ENCODE measurements around the gene HCK. TPM values are rescaled to one million over a fixed set of nuclear protein-coding genes. Genes with fewer than 3 reads are reported as not detected.

The HCK gene
- total RNA-seq, 4 donors from 2014 or later, result 8.0 to 56.1 (median 10.5) TPM

DNA sequence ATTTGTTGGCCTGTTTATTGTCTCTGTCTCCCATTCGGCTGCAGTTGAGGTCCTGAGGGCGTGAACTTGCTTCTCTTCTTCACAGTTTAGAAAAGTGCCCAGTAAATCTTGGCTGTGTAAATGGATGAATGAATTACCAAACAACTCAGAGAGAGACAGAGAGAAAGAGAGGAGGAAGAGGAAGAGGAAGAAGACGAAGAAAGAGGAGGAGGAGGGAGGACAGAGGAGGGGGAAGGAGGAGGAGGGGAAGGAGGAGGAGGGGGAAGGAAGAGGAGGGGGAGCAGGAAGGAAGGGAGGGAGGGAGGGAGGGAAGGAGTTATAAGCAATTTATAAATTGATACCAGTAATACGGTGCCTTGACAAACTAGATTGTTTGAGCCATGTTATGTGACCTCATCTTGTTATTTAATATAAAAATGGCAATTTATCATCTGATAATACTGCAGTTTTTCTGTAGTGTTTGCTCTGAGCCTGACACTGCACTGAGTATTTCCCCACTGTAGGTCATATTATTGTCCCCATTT lies 18.7 kb downstream of the HCK start:
- Histone ChIP-seq H3K4me3 (no peak overlapping the region), H3K36me3 (no peaks in the 10 kb centered on the region), H3K9me3 (no peaks in the 10 kb centered on the region), H3K4me1 (no peaks in the 10 kb centered on the region), H3K27ac (no peak overlapping the region), H3K27me3 (no peaks in the 10 kb centered on the region)
- no peak for DNase-seq
- TF ChIP-seq POLR2A (IDR thresholded peaks at IDR 0.05), result no peak
- no peak for TF ChIP-seq CTCF (IDR thresholded peaks at IDR 0.05)

- Histone ChIP-seq H3K27ac (no peak overlapping the region), H3K36me3 (no peaks in the 10 kb centered on the region), H3K9me3 (no peaks in the 10 kb centered on the region), H3K4me3 (no peak overlapping the region), H3K4me1 (no peaks in the 10 kb centered on the region), H3K27me3 (no peaks in the 10 kb centered on the region)
- no peak for DNase-seq
- no peak for TF ChIP-seq POLR2A (IDR thresholded peaks at IDR 0.05)
- no peak for TF ChIP-seq CTCF (IDR thresholded peaks at IDR 0.05)
Measured at GRCh38 chr20:32071395-32072167, 19.5 kb downstream of the HCK start.

- Histone ChIP-seq H3K27ac (no peak overlapping the region), H3K36me3 (no peaks in the 10 kb centered on the region), H3K27me3 (no peaks in the 10 kb centered on the region), H3K9me3 (no peaks in the 10 kb centered on the region), H3K4me1 (no peaks in the 10 kb centered on the region), H3K4me3 (no peak overlapping the region)
- TF ChIP-seq POLR2A (IDR thresholded peaks at IDR 0.05), result no peak
- TF ChIP-seq CTCF (IDR thresholded peaks at IDR 0.05), result no peak
- no peak for DNase-seq
Measured at GRCh38 chr20:32072168-32072750, 20.2 kb downstream of the HCK start.

DNA sequence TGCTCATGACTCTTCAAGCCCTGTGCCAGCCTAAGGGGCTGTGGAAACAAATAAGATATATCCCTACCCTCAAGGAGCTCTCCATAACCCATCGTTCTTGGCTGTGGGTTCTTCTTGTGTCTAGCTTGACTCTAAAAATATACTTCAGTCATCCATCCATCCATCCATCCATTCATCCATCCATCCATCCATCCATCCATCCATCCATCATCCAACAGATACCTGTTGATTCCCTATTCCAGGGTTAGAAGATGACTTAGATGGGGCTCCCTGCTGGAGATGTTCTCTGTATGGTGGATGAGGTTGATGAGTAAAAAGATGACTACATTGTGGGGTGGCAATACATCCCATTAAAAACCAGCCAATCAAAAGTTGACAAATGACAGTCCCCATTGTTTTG lies 23.5 kb downstream of the HCK start:
- no peaks in the 10 kb centered on the region for H3K36me3 ChIP-seq
- no peak for DNase-seq
- H3K27me3 ChIP-seq, result no peaks in the 10 kb centered on the region
- H3K4me3 ChIP-seq, result no peak overlapping the region
- TF ChIP-seq CTCF (IDR thresholded peaks at IDR 0.05) (no peak), POLR2A (IDR thresholded peaks at IDR 0.05) (no peak)
- H3K4me1 ChIP-seq, result no peaks in the 10 kb centered on the region
- H3K27ac ChIP-seq, result no peak overlapping the region
- no peaks in the 10 kb centered on the region for H3K9me3 ChIP-seq

- H3K4me1 ChIP-seq, result no peaks in the 10 kb centered on the region
- no peak for DNase-seq
Measured at GRCh38 chr20:32077190-32077589, 25.1 kb downstream of the HCK start.

More at GRCh38 chr20:32077190-32077589, 25.1 kb downstream of the HCK start:
- no peaks in the 10 kb centered on the region for H3K9me3 ChIP-seq
- no peaks in the 10 kb centered on the region for H3K36me3 ChIP-seq
- H3K4me3 ChIP-seq, result no peak overlapping the region
- H3K27ac ChIP-seq, result no peak overlapping the region
- no peak for TF ChIP-seq CTCF (IDR thresholded peaks at IDR 0.05)
- no peak for TF ChIP-seq POLR2A (IDR thresholded peaks at IDR 0.05)
- no peaks in the 10 kb centered on the region for H3K27me3 ChIP-seq

Data from Peyer's patch (tissue), 4 donors.